Memory B cell (primary cell): ENCODE results near the gene TNNI3K.

ENCODE experiments used
- ATAC-seq: fragments of 150-1000 bp; cut with Tn5 transposase; 2 replicates; pipeline ENCODE4 v1.10.0; 2021; ENCODE audit warnings: low read depth, mild to moderate bottlenecking, moderate library complexity
- DNase-seq, 2 donors: peaks; one replicate each; pipeline ENCODE4 v3.0.0; 2022; ENCODE audit warnings: low spot score in 2 of 2
- H3K27ac Mint-ChIP-seq: one replicate; pipeline ENCODE4 v1.8.0; 2022; ENCODE audit warnings: mild to moderate bottlenecking, moderate library complexity, mixed read lengths
- H3K27me3 Mint-ChIP-seq: one replicate; pipeline ENCODE4 v1.8.0; 2022; ENCODE audit warnings: mixed read lengths
- H3K36me3 Mint-ChIP-seq: one replicate; pipeline ENCODE4 v1.8.0; 2022; ENCODE audit warnings: mild to moderate bottlenecking, mixed read lengths
- H3K4me1 Mint-ChIP-seq: one replicate; pipeline ENCODE4 v1.8.0; 2022; ENCODE audit warnings: mixed read lengths
- H3K4me3 Mint-ChIP-seq: one replicate; pipeline ENCODE4 v1.8.0; 2022; ENCODE audit warnings: mild to moderate bottlenecking, moderate library complexity, mixed read lengths
- H3K9me3 Mint-ChIP-seq: one replicate; pipeline ENCODE4 v1.8.0; 2022; ENCODE audit warnings: mixed read lengths

Gene TNNI3K

DNA sequence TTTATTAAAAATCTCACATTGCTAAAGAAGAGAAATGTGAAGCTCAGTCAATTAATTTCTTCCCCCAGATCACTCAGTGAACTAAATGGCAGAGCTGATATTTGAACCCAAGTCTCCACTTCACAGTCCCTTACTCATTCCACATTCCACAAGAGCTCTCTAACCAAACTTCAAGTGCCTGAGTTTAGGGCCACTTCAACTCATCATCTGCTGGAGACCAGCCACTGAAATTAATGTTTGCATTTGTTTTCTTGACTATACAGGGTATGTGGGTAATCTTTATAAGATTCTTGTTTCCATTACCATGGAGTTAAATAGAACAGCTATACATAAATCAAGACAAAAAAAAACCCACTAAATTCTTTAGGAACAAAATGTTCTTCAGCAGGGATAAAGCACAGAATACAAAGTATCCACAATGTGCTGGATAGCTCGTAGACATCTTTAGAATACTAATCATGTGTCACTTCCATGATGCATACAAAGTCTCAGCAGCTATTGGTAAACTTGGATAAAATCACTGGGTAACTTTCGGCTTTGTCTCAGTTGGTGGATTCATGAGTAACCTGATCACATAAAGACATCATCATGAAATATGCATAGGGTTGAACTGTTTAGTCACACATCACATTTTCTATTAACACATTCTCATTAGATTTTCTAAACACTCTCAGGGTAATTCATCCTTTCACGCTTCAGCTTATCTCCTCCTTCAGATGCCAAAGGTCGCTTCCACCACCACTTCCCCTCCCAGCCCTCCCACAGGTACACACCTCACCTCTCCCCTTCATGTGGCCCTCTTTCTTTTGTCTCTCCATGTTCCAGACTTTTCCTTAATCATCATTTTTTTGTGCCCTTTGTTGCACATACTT, 187.5 kb downstream of the TNNI3K start:
- ATAC-seq (no peak), DNase-seq (no peak)
- Mint-ChIP-seq H3K9me3 (no peaks in the 10 kb centered on the region), H3K36me3 (no peaks in the 10 kb centered on the region), H3K27ac (no peak overlapping the region), H3K4me1 (no peaks in the 10 kb centered on the region), H3K27me3 (peaks cover 1% of the 10 kb centered on the region), H3K4me3 (no peak overlapping the region)

DNA sequence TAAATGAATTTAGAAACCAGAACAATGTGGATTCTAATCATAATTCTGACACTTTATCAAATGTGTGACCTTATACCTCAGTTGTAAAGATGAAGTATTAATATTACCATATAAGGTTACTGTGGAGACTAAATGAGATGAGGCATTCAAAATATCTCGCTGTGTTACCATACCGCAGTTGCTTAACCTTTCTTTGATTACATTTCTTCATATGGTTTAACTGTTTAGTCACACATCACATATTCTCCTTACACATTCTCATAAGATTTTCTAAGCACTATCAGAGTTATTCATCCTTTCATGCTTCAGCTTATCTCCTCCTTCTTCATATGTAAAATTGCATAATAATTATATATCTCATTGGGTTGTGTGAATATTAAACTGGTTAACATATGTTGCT, 188.3 kb downstream of the TNNI3K start:
- Mint-ChIP-seq H3K4me1 (no peaks in the 10 kb centered on the region), H3K36me3 (no peaks in the 10 kb centered on the region), H3K27me3 (peaks cover 1% of the 10 kb centered on the region), H3K9me3 (no peaks in the 10 kb centered on the region), H3K4me3 (no peak overlapping the region), H3K27ac (no peak overlapping the region)
- DNase-seq (no peak), ATAC-seq (no peak)

GRCh38 chr1:74425676-74426075, 190.5 kb downstream of the TNNI3K start:
- DNase-seq (no peak), ATAC-seq (no peak)
- H3K27ac Mint-ChIP-seq, result no peak overlapping the region
- H3K9me3 Mint-ChIP-seq, result no peaks in the 10 kb centered on the region
- H3K4me1 Mint-ChIP-seq, result no peaks in the 10 kb centered on the region
- no peaks in the 10 kb centered on the region for H3K36me3 Mint-ChIP-seq
- peaks cover 2% of the 10 kb centered on the region for H3K27me3 Mint-ChIP-seq
- H3K4me3 Mint-ChIP-seq, result no peak overlapping the region

- Mint-ChIP-seq H3K27me3 (peaks cover 2% of the 10 kb centered on the region), H3K9me3 (no peaks in the 10 kb centered on the region), H3K4me1 (no peaks in the 10 kb centered on the region), H3K27ac (no peak overlapping the region), H3K36me3 (no peaks in the 10 kb centered on the region), H3K4me3 (no peak overlapping the region)
- DNase-seq (no peak), ATAC-seq (no peak)
Measured at GRCh38 chr1:74426208-74426937, 191.2 kb downstream of the TNNI3K start.

- H3K4me1 Mint-ChIP-seq, result no peaks in the 10 kb centered on the region
- peaks cover 2% of the 10 kb centered on the region for H3K27me3 Mint-ChIP-seq
- DNase-seq, result no peak
- H3K36me3 Mint-ChIP-seq, result no peaks in the 10 kb centered on the region
- ATAC-seq, result no peak
- H3K9me3 Mint-ChIP-seq, result no peaks in the 10 kb centered on the region
- no peak overlapping the region for H3K4me3 Mint-ChIP-seq
- H3K27ac Mint-ChIP-seq, result no peak overlapping the region
Measured at GRCh38 chr1:74427681-74428080, 192.5 kb downstream of the TNNI3K start.

GRCh38 chr1:74429580-74429979, 194.4 kb downstream of the TNNI3K start:
- DNase-seq (no peak), ATAC-seq (no peak)
- Mint-ChIP-seq H3K36me3 (no peaks in the 10 kb centered on the region), H3K9me3 (no peaks in the 10 kb centered on the region), H3K27me3 (peaks cover 2% of the 10 kb centered on the region), H3K4me3 (no peak overlapping the region), H3K27ac (no peak overlapping the region), H3K4me1 (no peaks in the 10 kb centered on the region)

GRCh38 chr1:74430342-74430934, 195.3 kb downstream of the TNNI3K start:
- Mint-ChIP-seq H3K4me1 (no peaks in the 10 kb centered on the region), H3K27ac (no peak overlapping the region), H3K4me3 (no peak overlapping the region), H3K36me3 (no peaks in the 10 kb centered on the region), H3K27me3 (peaks cover 2% of the 10 kb centered on the region), H3K9me3 (no peaks in the 10 kb centered on the region)
- ATAC-seq (no peak), DNase-seq (no peak)

- Mint-ChIP-seq H3K9me3 (no peaks in the 10 kb centered on the region), H3K27me3 (peaks cover 2% of the 10 kb centered on the region), H3K4me3 (no peak overlapping the region), H3K4me1 (no peaks in the 10 kb centered on the region), H3K27ac (no peak overlapping the region), H3K36me3 (no peaks in the 10 kb centered on the region)
- DNase-seq (no peak), ATAC-seq (no peak)
Measured at GRCh38 chr1:74431531-74431930, 196.3 kb downstream of the TNNI3K start.

DNA sequence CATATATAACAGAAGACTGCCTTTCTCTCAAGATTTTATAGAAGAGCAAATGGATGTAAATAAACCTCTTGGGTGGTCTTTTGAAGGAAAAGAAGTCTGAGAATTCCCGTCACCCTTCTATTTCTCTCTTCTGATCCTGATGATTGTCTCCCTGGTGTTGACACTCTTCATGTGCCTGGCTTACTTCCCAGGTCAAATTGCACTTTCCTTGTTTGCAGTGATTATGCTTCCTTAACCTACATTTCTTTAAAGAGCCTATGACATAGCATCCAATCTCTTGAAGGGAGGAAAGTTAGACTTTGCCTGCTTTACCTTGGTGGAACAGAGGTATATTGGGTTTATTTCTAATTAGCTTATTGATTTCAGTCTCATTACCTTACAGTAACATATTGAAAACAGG, 197.1 kb downstream of the TNNI3K start:
- Mint-ChIP-seq H3K9me3 (no peaks in the 10 kb centered on the region), H3K4me1 (peaks cover 3% of the 10 kb centered on the region), H3K4me3 (no peak overlapping the region), H3K27me3 (peaks cover 2% of the 10 kb centered on the region), H3K27ac (no peak overlapping the region), H3K36me3 (no peaks in the 10 kb centered on the region)
- DNase-seq, result no peak
- no peak for ATAC-seq

GRCh38 chr1:74434321-74434720, 199.1 kb downstream of the TNNI3K start:
- H3K27me3 Mint-ChIP-seq, result peaks cover 2% of the 10 kb centered on the region
- peaks cover 3% of the 10 kb centered on the region for H3K4me1 Mint-ChIP-seq
- DNase-seq, result no peak
- H3K4me3 Mint-ChIP-seq, result no peak overlapping the region
- H3K27ac Mint-ChIP-seq, result no peak overlapping the region
- ATAC-seq, result no peak
- no peaks in the 10 kb centered on the region for H3K9me3 Mint-ChIP-seq
- H3K36me3 Mint-ChIP-seq, result no peaks in the 10 kb centered on the region

GRCh38 chr1:74436078-74436477, 200.9 kb downstream of the TNNI3K start:
- Mint-ChIP-seq H3K36me3 (no peaks in the 10 kb centered on the region), H3K27me3 (no peaks in the 10 kb centered on the region), H3K9me3 (no peaks in the 10 kb centered on the region), H3K4me3 (no peak overlapping the region), H3K4me1 (peaks cover 3% of the 10 kb centered on the region), H3K27ac (no peak overlapping the region)
- ATAC-seq, result no peak
- no peak for DNase-seq

- Mint-ChIP-seq H3K27ac (no peak overlapping the region), H3K9me3 (no peaks in the 10 kb centered on the region), H3K4me3 (no peak overlapping the region), H3K4me1 (peaks cover 3% of the 10 kb centered on the region), H3K36me3 (no peaks in the 10 kb centered on the region), H3K27me3 (no peaks in the 10 kb centered on the region)
- ATAC-seq (no peak), DNase-seq (no peak)
Measured at GRCh38 chr1:74437035-74437434, 201.8 kb downstream of the TNNI3K start.

DNA sequence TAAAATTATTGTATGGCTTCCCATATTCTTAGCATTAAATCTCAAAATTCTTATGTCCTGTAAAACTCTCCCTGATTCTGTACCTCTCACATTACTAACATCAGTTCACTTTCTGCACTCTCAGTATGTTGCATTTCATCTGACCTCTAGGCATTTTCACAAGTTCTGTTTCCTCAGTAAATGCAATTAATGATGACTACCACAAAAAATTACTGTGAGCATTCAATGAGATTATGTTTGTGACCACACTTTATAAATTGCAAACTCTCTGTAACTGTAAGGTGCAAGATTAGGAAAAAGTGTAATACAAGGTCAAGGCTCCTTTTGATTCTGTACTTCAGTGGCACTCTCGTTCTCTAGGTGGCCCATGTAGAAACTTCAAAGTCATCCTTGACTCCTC, 216.8 kb downstream of the TNNI3K start:
- Mint-ChIP-seq H3K4me3 (no peak overlapping the region), H3K27me3 (no peaks in the 10 kb centered on the region), H3K4me1 (no peaks in the 10 kb centered on the region), H3K9me3 (peaks cover 1% of the 10 kb centered on the region), H3K27ac (no peak overlapping the region), H3K36me3 (no peaks in the 10 kb centered on the region)
- DNase-seq (no peak), ATAC-seq (no peak)

- Mint-ChIP-seq H3K9me3 (peaks cover 1% of the 10 kb centered on the region), H3K27me3 (no peaks in the 10 kb centered on the region), H3K36me3 (no peaks in the 10 kb centered on the region), H3K4me1 (no peaks in the 10 kb centered on the region), H3K4me3 (no peak overlapping the region), H3K27ac (no peak overlapping the region)
- DNase-seq (no peak), ATAC-seq (no peak)
Measured at GRCh38 chr1:74453277-74453676, 218.1 kb downstream of the TNNI3K start.
